Uterus (tissue), 4 donors: ENCODE results near the gene KCTD21. TPM values are rescaled to one million over a fixed set of nuclear protein-coding genes. Genes with fewer than 3 reads are reported as not detected.
"Not testable (repeated sequence)": the region's sequence is repeated elsewhere in the genome, so short reads cannot be mapped to it uniquely, and the experiment has no call there.

ENCODE experiments used
- DNase-seq, 2 donors: peaks; one replicate each; pipeline ENCODE4 v3.0.0-alpha.2; 2019 to 2020
- H3K27ac ChIP-seq, 2 donors: fragments of 200-600 bp; sonication (generic); 1 replicate in 1 of 2; 2 replicates in 1 of 2; pipeline ENCODE4 v1.5.1; 2016 to 2018
- H3K27me3 ChIP-seq, 2 donors: fragments of 200-600 bp; sonication (generic); one replicate each; pipeline ENCODE4 v1.5.1; 2018 to 2019; ENCODE audit warnings: control low read depth in 1 of 2
- H3K36me3 ChIP-seq, 2 donors: fragments of 200-600 bp; sonication (generic); one replicate each; pipeline ENCODE4 v1.5.1; 2019; ENCODE audit warnings: control low read depth in 1 of 2
- H3K4me1 ChIP-seq, 2 donors: fragments of 200-600 bp; sonication (generic); one replicate each; pipeline ENCODE4 v1.5.1; 2018 to 2019; ENCODE audit warnings: control low read depth in 1 of 2
- H3K4me3 ChIP-seq, 2 donors: fragments of 200-600 bp; sonication (generic); 1 replicate in 1 of 2; 2 replicates in 1 of 2; pipeline ENCODE4 v1.5.1; 2018 to 2019; ENCODE audit warnings: mild to moderate bottlenecking in 1 of 2
- H3K9me3 ChIP-seq, 2 donors: fragments of 200-600 bp; sonication (generic); one replicate each; pipeline ENCODE4 v1.5.1; 2019; ENCODE audit warnings: control low read depth in 1 of 2
- POLR2A ChIP-seq, 2 donors: fragments of 450-650 bp; IDR thresholded peaks; one replicate each; pipeline ENCODE4 v1.6.1; 2016; ENCODE audit warnings: antibody characterized with exemption in 2 of 2, mild to moderate bottlenecking in 1 of 2, moderate library complexity in 1 of 2
- intact Hi-C: fragments of 100-400 bp; cut with DNase I; formaldehyde crosslinking; loops from one replicate; pipeline ENCODE4 v1.15.1; 2023; ENCODE audit warnings: low total_unique reads
- total RNA-seq, 4 donors: library from RNA; depleted of rRNA in 3 of 4; stranded (reverse); fragments of >200 nt in 3 of 4; gene quantifications; one replicate each; pipeline versions ENCODE4 v1.1.0 to v1.2.4, GENCODE V29; 2014 to 2023
- TF ChIP-seq, protein P1 (sequence below), 4 experiments: fragments of 200-600 bp in 2 of 4; fragments of 450-650 bp in 2 of 4; sonication (generic) in 2 of 4; IDR thresholded peaks; one replicate each; pipeline ENCODE4 v1.5.1; 2016 to 2019; ENCODE audit warnings: antibody characterized with exemption in 4 of 4, mild to moderate bottlenecking in 2 of 4, moderate library complexity in 1 of 4
- donor health status: DM: yes; HTN: yes; CAD: no.

The KCTD21 gene
- total RNA-seq, 4 donors from 2014 or later, result 6.2 to 12.4 (median 10.6) TPM

DNA sequence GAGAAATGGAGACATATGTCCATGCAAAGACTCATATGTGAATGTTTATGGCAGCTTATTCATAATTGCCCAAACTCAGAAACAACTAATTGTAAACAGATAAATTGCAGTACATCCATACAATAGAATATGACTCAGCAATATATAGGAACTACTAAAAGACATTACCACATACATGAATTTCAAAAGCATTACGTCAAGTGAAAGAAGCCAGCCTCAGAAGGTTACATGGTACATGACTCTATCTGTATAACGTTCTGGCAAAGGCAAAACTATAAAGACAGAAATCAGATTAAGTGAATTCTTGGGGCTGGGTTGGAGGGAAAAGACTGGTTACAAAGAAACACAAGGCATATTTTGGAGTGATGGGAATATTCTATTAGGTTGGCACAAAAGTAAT lies 7.2 kb downstream of the KCTD21 start:
- H3K36me3 ChIP-seq, result no peaks in the 10 kb centered on the region
- intact Hi-C loops, result no loop called here
- no peak for TF ChIP-seq POLR2A (IDR thresholded peaks at IDR 0.05)
- TF ChIP-seq, protein P1, sequence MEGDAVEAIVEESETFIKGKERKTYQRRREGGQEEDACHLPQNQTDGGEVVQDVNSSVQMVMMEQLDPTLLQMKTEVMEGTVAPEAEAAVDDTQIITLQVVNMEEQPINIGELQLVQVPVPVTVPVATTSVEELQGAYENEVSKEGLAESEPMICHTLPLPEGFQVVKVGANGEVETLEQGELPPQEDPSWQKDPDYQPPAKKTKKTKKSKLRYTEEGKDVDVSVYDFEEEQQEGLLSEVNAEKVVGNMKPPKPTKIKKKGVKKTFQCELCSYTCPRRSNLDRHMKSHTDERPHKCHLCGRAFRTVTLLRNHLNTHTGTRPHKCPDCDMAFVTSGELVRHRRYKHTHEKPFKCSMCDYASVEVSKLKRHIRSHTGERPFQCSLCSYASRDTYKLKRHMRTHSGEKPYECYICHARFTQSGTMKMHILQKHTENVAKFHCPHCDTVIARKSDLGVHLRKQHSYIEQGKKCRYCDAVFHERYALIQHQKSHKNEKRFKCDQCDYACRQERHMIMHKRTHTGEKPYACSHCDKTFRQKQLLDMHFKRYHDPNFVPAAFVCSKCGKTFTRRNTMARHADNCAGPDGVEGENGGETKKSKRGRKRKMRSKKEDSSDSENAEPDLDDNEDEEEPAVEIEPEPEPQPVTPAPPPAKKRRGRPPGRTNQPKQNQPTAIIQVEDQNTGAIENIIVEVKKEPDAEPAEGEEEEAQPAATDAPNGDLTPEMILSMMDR (IDR thresholded peaks at IDR 0.05), result no peak

DNA sequence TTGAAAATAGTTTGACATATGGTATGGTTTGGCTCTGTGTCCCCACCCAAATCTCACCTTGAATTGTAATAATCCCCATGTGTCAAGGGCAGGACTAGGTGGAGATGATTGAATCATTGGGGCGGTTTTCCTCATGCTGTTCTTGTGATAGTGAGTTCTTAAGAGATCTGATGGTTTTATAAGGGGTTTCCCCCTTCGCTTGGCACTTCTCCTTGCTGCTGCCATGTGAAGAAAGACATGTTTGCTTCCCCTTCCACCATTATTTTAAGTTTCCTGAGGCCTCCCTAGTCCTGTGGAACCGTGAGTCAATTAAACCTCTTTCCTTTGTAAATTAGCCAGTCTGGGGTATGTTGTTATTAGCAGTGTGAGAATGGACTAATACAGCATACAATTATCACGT lies 7.7 kb downstream of the KCTD21 start:
- Histone ChIP-seq H3K36me3 (no peaks in the 10 kb centered on the region), H3K27ac (no peak overlapping the region), H3K27me3 (no peaks in the 10 kb centered on the region), H3K4me3 (no peak overlapping the region), H3K9me3 (no peaks in the 10 kb centered on the region), H3K4me1 (no peaks in the 10 kb centered on the region)
- DNase-seq, result no peak
- intact Hi-C loops, result no loop called here
- TF ChIP-seq POLR2A (IDR thresholded peaks at IDR 0.05), result no peak
- TF ChIP-seq, protein P1 (IDR thresholded peaks at IDR 0.05), result no peak

More for the DNA sequence above, 7.2 kb downstream of the KCTD21 start:
- no peak for DNase-seq
- H3K9me3 ChIP-seq, result no peaks in the 10 kb centered on the region
- H3K4me1 ChIP-seq, result no peaks in the 10 kb centered on the region
- H3K27ac ChIP-seq, result no peak overlapping the region
- no peak overlapping the region for H3K4me3 ChIP-seq
- H3K27me3 ChIP-seq, result no peaks in the 10 kb centered on the region

DNA sequence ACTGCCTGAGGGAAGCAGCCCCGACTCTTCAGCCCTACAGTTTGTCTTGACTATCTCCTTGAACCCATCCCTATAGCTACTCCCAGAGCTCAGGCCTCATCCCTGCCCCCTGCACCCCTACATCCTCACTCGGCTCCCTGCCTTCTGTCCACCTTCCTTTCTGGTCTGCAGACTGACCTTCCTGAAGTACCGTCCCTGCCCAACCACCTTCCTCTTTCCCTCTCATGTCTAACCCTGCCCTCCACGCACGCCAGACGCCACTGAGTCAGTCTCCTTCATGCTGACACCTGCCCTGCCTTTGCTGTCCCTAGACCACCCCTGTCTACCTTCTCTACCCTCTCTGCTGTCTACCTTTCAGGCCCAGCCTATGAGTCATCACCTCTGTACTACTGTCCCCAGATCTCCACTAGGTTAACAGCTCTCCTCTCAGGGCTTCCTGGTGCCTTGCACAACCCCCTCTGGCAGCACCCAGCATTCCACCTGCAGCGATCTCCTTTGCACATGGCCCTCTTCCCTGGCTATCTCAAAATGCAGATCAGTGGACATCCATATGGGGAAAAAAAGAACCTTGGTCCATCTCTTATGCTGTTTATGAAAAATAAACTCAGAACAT lies 8.9 kb downstream of the KCTD21 start:
- intact Hi-C loops, result no loop called here
- no peak for TF ChIP-seq POLR2A (IDR thresholded peaks at IDR 0.05)
- TF ChIP-seq, protein P1 (IDR thresholded peaks at IDR 0.05), result no peak
- H3K36me3 ChIP-seq, result no peaks in the 10 kb centered on the region
- H3K4me3 ChIP-seq, result no peak overlapping the region
- DNase-seq, result no peak
- no peaks in the 10 kb centered on the region for H3K9me3 ChIP-seq
- no peak overlapping the region for H3K27ac ChIP-seq
- H3K4me1 ChIP-seq, result no peaks in the 10 kb centered on the region
- H3K27me3 ChIP-seq, result no peaks in the 10 kb centered on the region

DNA sequence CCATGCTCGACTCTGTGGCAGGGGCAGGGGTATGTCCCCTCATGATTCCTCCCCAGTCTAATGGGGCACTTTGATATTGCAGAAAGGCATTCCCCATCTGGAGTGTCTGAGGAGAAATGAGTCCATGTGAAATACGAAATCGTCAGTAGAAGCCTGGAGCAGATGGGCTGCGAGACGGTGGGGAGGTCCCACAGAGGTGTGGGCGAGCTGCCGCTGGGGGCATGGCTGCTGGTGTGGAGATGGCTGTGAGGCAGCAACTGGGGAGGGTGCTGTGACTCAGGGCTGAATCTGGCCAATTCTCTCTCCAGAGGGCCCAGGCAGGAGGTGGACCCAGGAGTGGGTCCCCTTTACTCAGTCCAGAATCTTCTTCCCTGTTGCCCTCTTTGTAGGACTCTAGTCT lies 11.2 kb downstream of the KCTD21 start:
- no peak overlapping the region for H3K27ac ChIP-seq
- no peak for DNase-seq
- no peak overlapping the region for H3K4me3 ChIP-seq
- intact Hi-C loops, result no loop called here
- no peaks in the 10 kb centered on the region for H3K27me3 ChIP-seq
- H3K36me3 ChIP-seq, result no peaks in the 10 kb centered on the region
- TF ChIP-seq, protein P1 (IDR thresholded peaks at IDR 0.05), result no peak
- TF ChIP-seq POLR2A (IDR thresholded peaks at IDR 0.05), result no peak
- H3K4me1 ChIP-seq, result no peaks in the 10 kb centered on the region
- no peaks in the 10 kb centered on the region for H3K9me3 ChIP-seq

DNA sequence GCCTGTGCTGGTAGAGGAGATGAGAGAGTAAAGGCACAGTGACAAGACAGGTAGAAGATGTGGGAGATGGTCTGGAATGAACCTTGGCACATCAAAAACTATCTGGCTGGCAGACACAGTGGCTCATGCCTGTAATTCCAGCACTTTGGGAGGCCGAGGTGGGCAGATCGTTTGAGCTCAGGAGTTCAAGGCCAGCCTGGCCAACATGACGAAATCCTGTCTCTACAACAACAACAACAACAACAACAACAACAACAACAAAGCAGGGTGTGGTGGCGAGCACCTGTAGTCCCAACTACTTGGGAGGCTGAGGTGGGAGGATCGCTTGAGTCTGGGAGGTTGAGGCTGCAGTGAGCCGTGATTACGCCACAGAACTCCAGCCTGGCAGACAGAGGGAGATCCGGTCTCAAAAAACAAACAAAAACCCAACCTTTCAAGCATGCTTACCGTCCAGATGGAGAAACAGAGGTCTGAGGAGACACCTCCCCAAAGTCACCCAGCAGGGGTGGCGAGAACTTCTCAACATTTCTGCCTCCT lies 11.8 kb downstream of the KCTD21 start:
- no peaks in the 10 kb centered on the region for H3K9me3 ChIP-seq
- H3K27ac ChIP-seq, result no peak overlapping the region
- intact Hi-C loops, result no loop called here
- no peak for TF ChIP-seq POLR2A (IDR thresholded peaks at IDR 0.05)
- TF ChIP-seq, protein P1 (IDR thresholded peaks at IDR 0.05), result no peak
- DNase-seq, result no peak
- no peaks in the 10 kb centered on the region for H3K27me3 ChIP-seq
- H3K36me3 ChIP-seq, result no peaks in the 10 kb centered on the region
- no peak overlapping the region for H3K4me3 ChIP-seq
- H3K4me1 ChIP-seq, result no peaks in the 10 kb centered on the region

DNA sequence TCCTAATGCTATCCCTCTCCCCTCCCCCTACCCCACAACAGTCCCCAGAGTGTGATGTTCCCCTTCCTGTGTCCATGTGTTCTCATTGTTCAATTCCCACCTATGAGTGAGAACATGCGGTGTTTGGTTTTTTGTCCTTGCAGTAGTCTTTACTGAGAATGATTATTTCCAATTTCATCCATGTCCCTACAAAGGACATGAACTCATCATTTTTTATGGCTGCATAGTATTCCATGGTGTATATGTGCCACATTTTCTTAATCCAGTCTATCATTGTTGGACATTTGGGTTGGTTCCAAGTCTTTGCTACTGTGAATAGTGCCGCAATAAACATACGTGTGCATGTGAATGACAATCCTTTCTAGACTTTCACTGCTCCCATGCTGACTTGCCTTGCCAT lies 12.6 kb downstream of the KCTD21 start:
- intact Hi-C loops, H3K27me3 ChIP-seq: not testable (repeated sequence)

More for the DNA sequence above, 12.6 kb downstream of the KCTD21 start:
- H3K27ac ChIP-seq, H3K4me1 ChIP-seq, H3K4me3 ChIP-seq, H3K9me3 ChIP-seq, DNase-seq, H3K36me3 ChIP-seq: not testable (repeated sequence)
